HepG2 (cell line): ENCODE results near the gene F12. TPM values are rescaled to one million over a fixed set of nuclear protein-coding genes. Genes with fewer than 3 reads are reported as not detected.
A peak's percentile ranks its signal among the peaks of the same experiment; 100 is the strongest.

ENCODE experiments used
- ATAC-seq: fragments of 200-7000 bp; cut with Tn5 transposase; 3 replicates; pipeline ENCODE4 v1.9.1; 2020; ENCODE audit warnings: mild to moderate bottlenecking, moderate library complexity
- BruUV-seq: library from RNA; stranded (reverse); fragments of 400-500 nt; replicated peaks from 2 replicates; lab custom pipeline; 2021; lab: Mats Ljungman, UMichigan
- CTCF ChIA-PET: fragments of 300-600 bp; formaldehyde crosslinking; extraction: SDS; loops from one replicate; lab custom pipeline; 2021; ENCODE audit warnings: low total read pairs, inconsistent platforms, low intra/inter-chr PET ratio; lab: Yijun Ruan, JAX
- POLR2A ChIA-PET: fragments of 350-600 bp; sonication (Branson Sonifier 250); formaldehyde crosslinking; loops from one replicate; lab custom pipeline; 2020; ENCODE audit warnings: antibody characterized with exemption, inconsistent platforms; lab: Yijun Ruan, JAX
- DNase-seq: peaks from one replicate; pipeline ENCODE4 v3.0.0-alpha.2; 2015; ENCODE audit warnings: low spot score
- FAIRE-seq: peaks from 3 replicates; lab custom pipeline; 2011; peaks lifted over from hg19 to GRCh38; lab: Jason Lieb, UNC
- H2AFZ ChIP-seq: one replicate; pipeline ENCODE4 v1.6.1; 2011; ENCODE audit warnings: low read length, inconsistent platforms
- H3K27ac ChIP-seq: fragments of 300-600 bp; 3 replicates; pipeline ENCODE4 v1.8.0; 2011; ENCODE audit warnings: mixed run types, mild to moderate bottlenecking, mixed read lengths, low read length, inconsistent platforms; ENCODE audit not compliant: insufficient read depth; ENCODE audit errors: extremely low read length
- H3K27me3 ChIP-seq, 2 experiments: fragments of 200-600 bp in 1 of 2; 2 replicates in 1 of 2; 3 replicates in 1 of 2; pipeline versions ENCODE4 v1.6.0 to v1.8.0; 2011; ENCODE audit warnings: low read length in 2 of 2, mild to moderate bottlenecking in 2 of 2, moderate library complexity in 2 of 2, inconsistent platforms in 1 of 2; ENCODE audit not compliant: insufficient read depth in 2 of 2, control insufficient read depth in 1 of 2
- H3K36me3 ChIP-seq, 2 experiments: fragments of 200-600 bp in 1 of 2; replicated peaks in 1 of 2; 2 replicates in 1 of 2; 3 replicates in 1 of 2; pipeline versions ENCODE4 v1.5.1 to v1.8.0; 2011; ENCODE audit warnings: low read length in 2 of 2, inconsistent platforms in 1 of 2; ENCODE audit not compliant: insufficient read depth in 2 of 2, control insufficient read depth in 1 of 2
- H3K4me1 ChIP-seq: 2 replicates; pipeline ENCODE4 v1.5.1; 2012; ENCODE audit warnings: low read length, inconsistent platforms; ENCODE audit not compliant: insufficient read depth
- H3K4me2 ChIP-seq: 2 replicates; pipeline ENCODE4 v1.6.0; 2011; ENCODE audit warnings: low read depth, low read length, inconsistent platforms
- H3K4me3 ChIP-seq, 3 experiments: fragments of 200-600 bp in 1 of 3; sonication (generic), shearing (Covaris generic) in 1 of 3; replicated peaks in 1 of 3; 2 replicates each; pipeline ENCODE4 v1.5.1; 2011 to 2016; ENCODE audit warnings: low read length in 3 of 3, inconsistent platforms in 2 of 3, low read depth in 2 of 3, mild to moderate bottlenecking in 2 of 3, control low read depth in 1 of 3, mixed read lengths in 1 of 3; ENCODE audit not compliant: insufficient read depth in 1 of 3
- H3K79me2 ChIP-seq: one replicate; pipeline ENCODE4 v1.6.1; 2011; ENCODE audit warnings: low read length, inconsistent platforms; ENCODE audit not compliant: insufficient read depth
- H3K9ac ChIP-seq: 2 replicates; pipeline ENCODE4 v1.6.0; 2011; ENCODE audit warnings: mild to moderate bottlenecking, low read depth, low read length, inconsistent platforms; ENCODE audit not compliant: insufficient read depth
- H3K9me3 ChIP-seq: 2 replicates; pipeline ENCODE4 v1.5.1; 2012; ENCODE audit warnings: mild to moderate bottlenecking, low read length
- H4K20me1 ChIP-seq: 2 replicates; pipeline ENCODE4 v1.6.0; 2011; ENCODE audit warnings: inconsistent platforms, mild to moderate bottlenecking, low read length, moderate library complexity; ENCODE audit not compliant: insufficient read depth
- BHLHE40 ChIP-seq: IDR thresholded peaks from 2 replicates; pipeline ENCODE4 v1.6.1; 2011; ENCODE audit warnings: low read length, improper control_type of control experiment
- HIC2 ChIP-seq: sonication (generic); formaldehyde crosslinking; IDR thresholded peaks from 2 replicates; pipeline ENCODE4 v1.9.0; 2022; ENCODE audit warnings: low read depth, missing genetic modification reagents
- HNRNPL ChIP-seq: fragments of 200-400 bp; formaldehyde crosslinking; IDR thresholded peaks from 2 replicates; pipeline ENCODE4 v1.6.1; 2017; ENCODE audit warnings: mild to moderate bottlenecking, low read depth, low read length
- MAFG ChIP-seq: sonication (generic); formaldehyde crosslinking; IDR thresholded peaks from 2 replicates; pipeline ENCODE4 v1.5.1; 2020; ENCODE audit warnings: mild to moderate bottlenecking, missing genetic modification reagents
- MED8 ChIP-seq: sonication (generic); formaldehyde crosslinking; IDR thresholded peaks from 2 replicates; pipeline ENCODE4 v1.8.1; 2023; ENCODE audit warnings: mild to moderate bottlenecking, missing genetic modification reagents; ENCODE audit not compliant: insufficient replicate concordance
- POGZ ChIP-seq: sonication (generic); formaldehyde crosslinking; IDR thresholded peaks from 2 replicates; pipeline ENCODE4 v1.4.0; 2020; ENCODE audit warnings: mild to moderate bottlenecking, missing genetic modification reagents
- RAD21 ChIP-seq: fragments of 450-650 bp; formaldehyde crosslinking; IDR thresholded peaks from 2 replicates; pipeline ENCODE4 v1.5.0; 2020; ENCODE audit warnings: mild to moderate bottlenecking
- RCOR2 ChIP-seq: IDR thresholded peaks from 2 replicates; pipeline ENCODE4 v1.6.1; 2016; ENCODE audit warnings: missing biosample characterization, missing genetic modification reagents
- REXO4 ChIP-seq: sonication (generic); formaldehyde crosslinking; IDR thresholded peaks from 2 replicates; pipeline ENCODE4 v1.8.0; 2022; ENCODE audit warnings: missing genetic modification reagents, mild to moderate bottlenecking, borderline replicate concordance
- SMAD9 ChIP-seq: sonication (generic); formaldehyde crosslinking; IDR thresholded peaks from 2 replicates; pipeline ENCODE4 v1.5.1; 2020; ENCODE audit warnings: mild to moderate bottlenecking, missing genetic modification reagents
- SMARCE1 ChIP-seq: fragments of 450-650 bp; IDR thresholded peaks from 2 replicates; pipeline ENCODE4 v1.6.1; 2017; ENCODE audit warnings: borderline replicate concordance
- SRY ChIP-seq: sonication (generic); formaldehyde crosslinking; IDR thresholded peaks from 2 replicates; pipeline ENCODE4 v1.8.0; 2022; ENCODE audit warnings: mild to moderate bottlenecking, missing genetic modification reagents
- ZFP82 ChIP-seq: sonication (generic); formaldehyde crosslinking; IDR thresholded peaks from 2 replicates; pipeline ENCODE4 v1.5.1; 2020; ENCODE audit warnings: mild to moderate bottlenecking, missing genetic modification reagents, borderline replicate concordance
- ZKSCAN1 ChIP-seq: fragments of 150-350 bp; IDR thresholded peaks from 2 replicates; pipeline ENCODE4 v1.6.1; 2014; ENCODE audit warnings: low read length
- ZNF10 ChIP-seq: sonication (generic); formaldehyde crosslinking; IDR thresholded peaks from 2 replicates; pipeline ENCODE4 v1.4.0; 2020; ENCODE audit warnings: mild to moderate bottlenecking, low read depth, missing genetic modification reagents, borderline replicate concordance
- ZNF333 ChIP-seq: sonication (generic); formaldehyde crosslinking; IDR thresholded peaks from 2 replicates; pipeline ENCODE4 v1.4.0; 2020; ENCODE audit warnings: mild to moderate bottlenecking, missing genetic modification reagents, borderline replicate concordance
- ZNF501 ChIP-seq: sonication (generic); formaldehyde crosslinking; IDR thresholded peaks from 2 replicates; pipeline ENCODE4 v1.5.1; 2020; ENCODE audit warnings: mild to moderate bottlenecking, moderate library complexity, missing genetic modification reagents
- ZNF569 ChIP-seq: sonication (generic); formaldehyde crosslinking; IDR thresholded peaks from 2 replicates; pipeline ENCODE4 v1.5.0; 2020; ENCODE audit warnings: mild to moderate bottlenecking, missing genetic modification reagents, moderate library complexity, borderline replicate concordance
- ZNF687 ChIP-seq: sonication (generic); formaldehyde crosslinking; IDR thresholded peaks from 2 replicates; pipeline ENCODE4 v1.5.1; 2020; ENCODE audit warnings: mild to moderate bottlenecking, missing genetic modification reagents, moderate library complexity
- WGBS: methylation state at CpG from one replicate; pipeline ENCODE4 v1.1.6; 2017; ENCODE audit warnings: low lambda C conversion rate; 5-methylcytosine and 5-hydroxymethylcytosine counted together
- in situ Hi-C: cut with HindIII; loops from 2 replicates; pipeline ENCODE4 v1.10.0; 2017; ENCODE audit warnings: low pct_unique_long_range_greater_than_20kb; ENCODE audit not compliant: extremely low pct_ligation_motif_present
- intact Hi-C: fragments of 100-400 bp; cut with micrococcal nuclease; formaldehyde crosslinking; loops from one replicate; pipeline ENCODE4 v1.10.0; 2022; ENCODE audit not compliant: unreplicated experiment
- polyA plus RNA-seq, 8 experiments: library from polyadenylated mRNA; depleted of rRNA in 3 of 8; stranded (reverse) in 7 of 8; unstranded in 1 of 8; fragments of >200 nt; fragmentation: Illumina TruSeq in 4 of 8; extraction: Trizol in 4 of 8; gene quantifications; 2 replicates each; pipeline versions ENCODE4 v1.2.1 to v1.2.3, GENCODE V29; 2011 to 2016; ENCODE audit warnings: low read depth in 4 of 8, missing spikeins in 1 of 8, mixed read lengths in 1 of 8; ENCODE audit not compliant: insufficient read depth in 1 of 8
- total RNA-seq, 5 experiments: library from RNA; depleted of rRNA; stranded (reverse); fragments of >200 nt; fragmentation: Illumina TruSeq; extraction: Trizol; gene quantifications; 2 replicates each; pipeline ENCODE4 v1.2.3, GENCODE V29; 2016; ENCODE audit warnings: low read depth in 1 of 5

Gene F12
- total and polyA plus RNA-seq, 2 of the 13 experiments (the other 11 are each of a cell fraction or from before 2014, with no cell fraction given), result 2.5 to 3.0 TPM

GRCh38 chr5:177357459-177358351 lies 51.7 kb downstream of the F12 start, which contains the start of gene RGS14:
RGS14 (plus strand) TSS chr5:177357924; CDS start chr5:177358025, 101 bp downstream.
- CTCF ChIA-PET, result no interaction called here
- FAIRE-seq, result no peak
- no peak for DNase-seq
- Histone ChIP-seq H3K4me1 (peaks cover 98% of the 10 kb centered on the region), H3K79me2 (no peaks in the 10 kb centered on the region), H3K27me3 (peaks cover 0 to 23% of the 10 kb centered on the region in 2 experiments; a peak in 4 of 5 replicates), H3K36me3 (no peaks in the 10 kb centered on the region), H4K20me1 (no peaks in the 10 kb centered on the region), H3K9ac (no peak within 1 kb of the TSS), H3K4me2 (peak within 1 kb of the TSS; percentile 42), H3K4me3 (peak within 1 kb of the TSS in 1 of 3 experiments; percentile 25; a peak in 1 of 6 replicates), H3K9me3 (no peaks in the 10 kb centered on the region), H3K27ac (no peak within 1 kb of the TSS), H2AFZ (no peak within 1 kb of the TSS)
- WGBS, result 61% methylated on average over 23 of the region's 37 CpGs
- intact Hi-C loops, result no loop called here
- BruUV-seq, result no TSS peak
- in situ Hi-C loops, result loop anchor here (25.0 kb wide), 1 partner anchor 820 kb away; the partner anchor contains the start of genes CDHR2 and RNF44
- POLR2A ChIA-PET, result interaction anchor here (1.6 to 6.5 kb wide), 2 partner anchors 9 to 21 kb away, joined by 12 to 77 read pairs; no protein-coding TSS in a partner anchor
- ATAC-seq, result no peak
- TF ChIP-seq ZNF333 (CRISPR knock-in tag), result no peak
- peak; percentile 30; the same call in 1 of the 2 replicates for TF ChIP-seq HIC2 (CRISPR knock-in tag)
- TF ChIP-seq POGZ, result no peak
- TF ChIP-seq ZNF687 (CRISPR knock-in tag), result peak; percentile 19; the same call in 1 of the 2 replicates
- no peak for TF ChIP-seq ZFP82 (CRISPR knock-in tag)
- TF ChIP-seq HNRNPL, result peak; percentile 74; the same call in 1 of the 2 replicates
- TF ChIP-seq MAFG (CRISPR knock-in tag), result no peak
- no peak for TF ChIP-seq ZNF10
- TF ChIP-seq ZNF569, result no peak
- TF ChIP-seq SMAD9 (CRISPR knock-in tag), result no peak
- no peak for TF ChIP-seq REXO4 (CRISPR knock-in tag)
- no peak for TF ChIP-seq SMARCE1
- TF ChIP-seq ZNF501 (CRISPR knock-in tag), result no peak
- TF ChIP-seq BHLHE40, result peak; percentile 19; the same call in 1 of the 2 replicates
- no peak for TF ChIP-seq RAD21
- no peak for TF ChIP-seq SRY (CRISPR knock-in tag)
- no peak for TF ChIP-seq MED8 (CRISPR knock-in tag)
- TF ChIP-seq RCOR2 (CRISPR knock-in tag), result no peak
- 0 out of 2 replicates have a peak, but pooled peaks have one; percentile 21 for TF ChIP-seq ZKSCAN1
